GM18505 (cell line): ENCODE data around the gene MTHFD1L.

Source experiments
- ATAC-seq: cut with Tn5 transposase; IDR thresholded peaks from one replicate; pipeline ENCODE4 v1.9.1; 2021; ENCODE audit not compliant: unreplicated experiment
- POLR2A ChIP-seq: IDR thresholded peaks from 4 replicates; pipeline ENCODE4 v1.6.1; 2011; ENCODE audit warnings: borderline replicate concordance; ENCODE audit not compliant: insufficient read depth, insufficient read length; ENCODE audit errors: extremely low read depth

The MTHFD1L gene

DNA sequence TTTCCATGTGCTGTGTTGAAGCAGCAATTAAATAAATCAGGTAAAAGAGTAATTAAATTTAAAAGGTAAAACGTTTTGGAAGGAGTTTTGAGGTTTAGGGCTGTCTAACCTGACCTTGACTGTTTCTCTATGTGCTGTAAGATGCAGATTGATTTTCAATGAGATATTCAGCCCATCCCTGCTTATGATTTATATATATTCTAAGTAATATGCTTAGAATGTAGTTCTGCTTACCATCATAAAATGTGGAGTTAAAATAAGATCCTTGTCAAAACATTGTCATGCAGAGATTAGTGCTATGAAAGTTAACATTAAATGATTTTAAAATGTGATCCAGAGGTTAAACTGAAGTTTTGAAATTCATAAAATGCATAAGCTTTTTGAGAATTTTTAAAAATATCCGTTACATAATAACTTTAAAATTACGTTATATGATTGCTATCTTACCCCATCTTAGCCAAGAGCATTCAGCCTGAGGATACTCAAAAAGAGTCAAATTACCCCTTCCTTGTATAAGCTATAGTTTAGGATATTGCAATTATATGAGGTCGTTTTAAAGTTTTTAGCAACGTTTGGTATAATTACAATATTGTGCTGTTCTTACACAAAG lies 122.5 kb downstream of the MTHFD1L start:
- ATAC-seq = no peak
- TF ChIP-seq POLR2A = no peak

- TF ChIP-seq POLR2A = no peak
- no peak for ATAC-seq
Observed at GRCh38 chr6:150991487-150991886, 126.0 kb downstream of the MTHFD1L start.

- TF ChIP-seq POLR2A = no peak
- no peak for ATAC-seq
Observed at GRCh38 chr6:150992262-150992661, 126.8 kb downstream of the MTHFD1L start.

- TF ChIP-seq POLR2A = no peak
- ATAC-seq = no peak
Observed at GRCh38 chr6:150992703-150993102, 127.2 kb downstream of the MTHFD1L start.

DNA sequence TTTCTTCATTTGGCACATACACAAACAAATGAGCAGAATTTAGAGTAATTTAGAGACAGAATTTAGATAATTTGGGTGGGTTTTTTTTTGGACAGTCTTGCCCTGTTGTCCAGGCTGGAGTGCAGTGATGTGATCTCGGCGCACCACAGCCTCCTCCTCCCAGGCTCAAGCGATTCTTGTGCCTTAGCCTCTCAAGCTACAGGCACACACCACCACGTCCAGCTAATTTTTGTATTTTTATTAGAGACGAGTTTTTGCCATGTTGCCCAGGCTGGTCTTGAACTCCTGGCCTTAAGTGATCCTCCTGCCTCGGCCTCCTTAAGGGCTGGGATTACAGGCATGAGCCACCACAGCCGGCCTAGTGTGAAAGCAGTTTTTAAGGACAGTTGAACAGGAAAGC lies 127.8 kb downstream of the MTHFD1L start:
- ATAC-seq = no peak
- no peak for TF ChIP-seq POLR2A

DNA sequence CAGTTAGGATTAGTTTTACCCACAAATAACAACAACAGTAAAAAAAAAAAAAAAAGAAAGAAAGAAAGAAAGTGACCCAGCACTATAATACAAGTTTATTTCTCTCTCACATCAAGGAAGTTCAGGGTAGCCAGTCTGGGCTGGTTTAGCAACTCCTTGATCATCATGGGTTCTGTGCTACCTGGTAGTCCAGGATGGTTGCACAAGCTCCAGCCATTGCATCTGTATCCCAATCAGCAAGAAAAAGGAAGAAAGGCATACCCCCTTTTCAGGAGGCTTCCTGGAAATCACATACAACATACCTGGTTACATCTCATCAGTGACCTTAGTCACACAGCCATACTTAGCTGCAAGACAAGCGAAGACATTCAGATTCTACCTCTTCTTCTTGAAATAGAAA lies 128.5 kb downstream of the MTHFD1L start:
- no peak for TF ChIP-seq POLR2A
- no peak for ATAC-seq

DNA sequence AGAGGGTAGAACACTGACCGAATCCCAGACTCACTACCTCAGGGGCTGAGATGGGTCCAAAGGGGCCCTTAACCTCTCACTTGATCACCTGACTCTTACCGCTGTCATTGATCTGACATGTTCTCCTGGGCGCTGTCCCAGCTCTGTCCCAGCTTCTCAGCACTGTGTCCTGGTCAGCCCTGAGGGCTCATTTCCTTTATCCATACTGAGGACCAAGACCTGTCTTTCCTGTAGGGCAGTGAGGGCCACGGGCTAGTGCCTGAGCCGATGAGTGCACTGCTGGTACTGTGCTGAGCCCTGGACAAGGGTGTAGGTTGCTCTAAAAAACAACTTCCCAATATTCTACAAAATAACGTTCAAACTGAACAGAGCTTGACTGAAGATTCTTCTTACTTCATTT lies 131.5 kb downstream of the MTHFD1L start:
- no peak for TF ChIP-seq POLR2A
- ATAC-seq = no peak

GRCh38 chr6:150999107-150999506 lies 133.6 kb downstream of the MTHFD1L start:
- TF ChIP-seq POLR2A = no peak
- no peak for ATAC-seq

- TF ChIP-seq POLR2A = no peak
- ATAC-seq = no peak
Observed at GRCh38 chr6:150999576-150999975, 134.1 kb downstream of the MTHFD1L start.

DNA sequence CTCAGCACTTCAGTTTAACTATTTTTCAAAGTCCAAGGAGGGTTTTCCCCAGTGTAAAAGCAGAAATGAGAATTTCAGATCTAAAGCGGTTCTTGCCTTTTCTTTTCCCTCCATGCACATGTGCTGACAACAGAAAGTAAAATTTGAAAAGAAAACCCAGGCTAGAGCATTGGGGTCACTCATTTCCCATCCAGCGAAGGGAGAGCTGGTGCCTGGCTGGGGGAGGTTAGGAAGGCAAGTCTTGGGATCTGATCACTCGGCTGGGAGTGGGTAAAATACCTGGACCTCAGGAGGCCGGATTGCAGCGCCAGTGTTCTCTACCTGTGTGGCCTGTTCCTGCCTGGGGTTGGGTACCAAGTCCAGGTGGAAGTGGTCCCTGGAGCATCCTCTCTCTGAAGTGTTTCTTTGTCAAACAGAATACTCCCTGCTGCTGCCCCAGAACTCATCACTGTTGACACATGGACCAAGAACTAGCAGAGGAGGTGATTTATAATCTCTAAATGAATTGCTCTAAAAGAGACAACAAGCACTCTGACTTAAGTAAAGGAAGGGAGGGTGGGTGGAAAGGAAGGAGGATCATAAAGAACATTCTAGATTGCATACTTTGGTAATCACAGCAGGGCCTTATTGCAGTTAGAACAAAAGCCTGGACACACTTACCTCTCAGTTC lies 136.0 kb downstream of the MTHFD1L start:
- TF ChIP-seq POLR2A = no peak
- ATAC-seq = peak; percentile 51

DNA sequence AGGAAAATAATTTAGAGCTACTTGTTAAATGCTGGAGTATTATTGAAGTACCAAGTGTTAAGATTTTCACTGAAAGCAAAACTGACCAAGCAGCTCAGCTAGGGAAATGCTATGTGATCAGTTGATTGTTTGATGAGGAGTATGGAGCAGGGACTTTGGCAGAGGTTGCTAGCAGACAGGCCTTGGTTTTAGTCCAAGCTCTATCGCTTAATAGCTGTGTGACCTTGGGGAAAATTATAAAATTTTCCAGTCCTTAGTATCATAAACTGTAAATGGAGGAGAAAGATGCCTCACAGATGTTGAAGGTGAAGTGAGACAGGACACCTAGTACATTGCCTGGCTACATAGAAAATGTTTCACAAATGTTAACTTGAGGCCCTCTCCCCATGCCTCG lies 136.6 kb downstream of the MTHFD1L start:
- TF ChIP-seq POLR2A = no peak
- no peak for ATAC-seq

- no peak for ATAC-seq
Observed at GRCh38 chr6:151002491-151002935, 137.0 kb downstream of the MTHFD1L start.

DNA sequence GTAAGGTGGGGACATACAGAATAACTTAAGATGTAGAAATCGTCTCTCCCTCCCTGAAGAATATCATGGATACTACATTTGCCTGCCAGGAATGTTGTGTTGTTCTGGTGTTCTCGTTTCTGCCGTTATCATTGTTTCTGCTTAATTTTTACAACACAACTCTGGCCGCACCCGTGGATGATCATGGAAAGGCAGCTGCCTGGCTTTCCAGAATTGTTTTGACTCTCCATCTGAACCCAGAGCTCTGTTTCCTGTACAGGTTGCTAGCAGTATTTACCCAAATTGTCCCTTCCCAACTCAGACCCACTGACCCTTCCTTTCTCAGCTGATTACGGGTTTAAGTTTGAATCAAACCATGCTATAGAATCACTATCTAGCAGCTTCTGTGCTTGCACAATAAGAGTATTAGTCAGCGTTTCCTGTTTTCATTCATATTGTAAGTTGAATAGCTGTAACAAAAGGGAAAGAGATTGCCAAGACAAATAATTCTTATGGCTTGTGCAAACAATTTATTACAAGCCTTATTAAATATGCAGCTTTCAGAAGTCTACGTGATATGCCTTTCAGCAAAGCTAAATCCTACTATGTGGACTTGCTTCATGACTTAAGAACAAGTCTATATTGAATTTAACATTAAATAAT lies 139.0 kb downstream of the MTHFD1L start:
- ATAC-seq = no peak
- TF ChIP-seq POLR2A = no peak

More at GRCh38 chr6:151002491-151002935, 137.0 kb downstream of the MTHFD1L start:
- no peak for TF ChIP-seq POLR2A

GRCh38 chr6:151005164-151005563 lies 139.7 kb downstream of the MTHFD1L start:
- no peak for TF ChIP-seq POLR2A

More at GRCh38 chr6:151005164-151005563, 139.7 kb downstream of the MTHFD1L start:
- ATAC-seq = no peak
